Gastrocnemius medialis (tissue), 4 donors: ENCODE measurements around the gene PTPRN2.

Source experiments
- POLR2A ChIP-seq, 2 donors: fragments of 450-650 bp; IDR thresholded peaks; one replicate each; pipeline ENCODE4 v1.6.1; 2017; ENCODE audit warnings: antibody characterized with exemption in 2 of 2, mild to moderate bottlenecking in 2 of 2, moderate library complexity in 2 of 2
- TF ChIP-seq, protein P1 (sequence below), 5 experiments: fragments of 450-650 bp in 3 of 5; fragments of 200-600 bp in 2 of 5; sonication (generic) in 2 of 5; IDR thresholded peaks in 4 of 5; conservative IDR thresholded peaks in 1 of 5; 1 replicate in 4 of 5; 2 replicates in 1 of 5; pipeline ENCODE4 v1.5.1; 2016 to 2019; ENCODE audit warnings: antibody characterized with exemption in 5 of 5, mild to moderate bottlenecking in 3 of 5, moderate library complexity in 3 of 5

DNA sequence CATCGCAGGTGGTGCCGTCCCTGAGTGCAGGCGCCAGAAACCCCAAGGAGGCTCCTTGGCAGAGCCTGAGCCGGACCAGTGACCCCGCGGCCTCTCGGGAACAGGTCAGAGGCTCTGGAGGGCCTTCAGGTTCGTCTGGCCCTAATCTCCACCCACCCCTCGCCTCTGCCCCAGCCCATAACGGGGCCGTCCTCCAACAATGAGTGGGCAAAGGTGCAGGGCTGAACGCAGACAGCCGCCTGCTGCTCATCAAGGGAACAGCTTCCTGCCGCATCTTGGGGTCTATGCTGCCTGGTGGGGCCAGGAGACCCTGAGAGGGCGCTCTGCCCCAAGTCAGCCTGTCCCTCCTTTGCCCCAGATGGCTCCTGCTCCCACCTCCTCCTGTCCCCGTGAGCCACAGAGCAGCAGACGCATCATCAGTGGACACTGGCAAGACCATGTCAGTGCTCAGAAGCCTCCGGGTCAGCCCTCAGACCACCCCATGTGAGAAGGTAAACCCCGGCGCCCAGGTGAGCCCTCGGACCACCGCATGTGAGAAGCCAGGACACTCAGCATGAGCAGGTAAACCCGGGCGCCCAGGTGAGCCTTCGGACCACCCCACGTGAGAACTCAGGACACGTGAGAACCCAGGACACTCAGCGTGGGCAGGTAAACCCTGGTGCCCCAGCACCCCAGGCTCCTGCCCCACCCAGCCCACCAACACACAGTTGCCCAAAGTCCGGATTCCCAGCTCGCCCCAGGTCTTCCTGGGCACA, 142.0 kb downstream of the PTPRN2 start:
- TF ChIP-seq, protein P1, sequence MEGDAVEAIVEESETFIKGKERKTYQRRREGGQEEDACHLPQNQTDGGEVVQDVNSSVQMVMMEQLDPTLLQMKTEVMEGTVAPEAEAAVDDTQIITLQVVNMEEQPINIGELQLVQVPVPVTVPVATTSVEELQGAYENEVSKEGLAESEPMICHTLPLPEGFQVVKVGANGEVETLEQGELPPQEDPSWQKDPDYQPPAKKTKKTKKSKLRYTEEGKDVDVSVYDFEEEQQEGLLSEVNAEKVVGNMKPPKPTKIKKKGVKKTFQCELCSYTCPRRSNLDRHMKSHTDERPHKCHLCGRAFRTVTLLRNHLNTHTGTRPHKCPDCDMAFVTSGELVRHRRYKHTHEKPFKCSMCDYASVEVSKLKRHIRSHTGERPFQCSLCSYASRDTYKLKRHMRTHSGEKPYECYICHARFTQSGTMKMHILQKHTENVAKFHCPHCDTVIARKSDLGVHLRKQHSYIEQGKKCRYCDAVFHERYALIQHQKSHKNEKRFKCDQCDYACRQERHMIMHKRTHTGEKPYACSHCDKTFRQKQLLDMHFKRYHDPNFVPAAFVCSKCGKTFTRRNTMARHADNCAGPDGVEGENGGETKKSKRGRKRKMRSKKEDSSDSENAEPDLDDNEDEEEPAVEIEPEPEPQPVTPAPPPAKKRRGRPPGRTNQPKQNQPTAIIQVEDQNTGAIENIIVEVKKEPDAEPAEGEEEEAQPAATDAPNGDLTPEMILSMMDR (IDR thresholded peaks at IDR 0.05 in 4 of 5, conservative IDR thresholded peaks at IDR 0.05 in 1 of 5) = no peak
- no peak for TF ChIP-seq POLR2A (IDR thresholded peaks at IDR 0.05)
